Measurements from ENCODE around the gene SH3GL2. TPM values are rescaled to one million over a fixed set of nuclear protein-coding genes. Genes with fewer than 3 reads are reported as not detected.

The SH3GL2 gene
- total and polyA plus RNA-seq, 2 donors (not counting 3 experiments of a cell fraction or from before 2014, with no cell fraction given): 0.12 TPM; not detected in 1

GRCh38 chr9:17651725-17652124 is 72.9 kb downstream of the SH3GL2 start:
- Histone ChIP-seq H3K9me3 (replicated peaks; ENCODE audit: control insufficient read depth, insufficient read depth, low read length) (no peaks in the 10 kb centered on the region), H3K9ac (replicated peaks; ENCODE audit: extremely low read depth, insufficient read depth, low read length) (no peak overlapping the region), H2AFZ (ENCODE audit: low read depth, low read length) (no peak overlapping the region), H3K4me3 (replicated peaks in 1 of 3; ENCODE audit: insufficient read depth in 1 of 3, low read depth in 1 of 3, low read length in 3 of 3) (no peak overlapping the region), H3K79me2 (ENCODE audit: control insufficient read depth, insufficient read depth, low read length) (no peaks in the 10 kb centered on the region), H3K27me3 (ENCODE audit: control insufficient read depth in 2 of 2, insufficient read depth in 2 of 2, low read length in 2 of 2) (no peaks in the 10 kb centered on the region), H3K9me1 (replicated peaks; ENCODE audit: control insufficient read depth, extremely low read depth, insufficient read depth, low read length) (no peaks in the 10 kb centered on the region), H3K4me2 (ENCODE audit: insufficient read depth, low read length) (no peak overlapping the region), H4K20me1 (replicated peaks; ENCODE audit: control insufficient read depth, extremely low read depth, insufficient read depth, low read length) (no peaks in the 10 kb centered on the region), H3K4me1 (ENCODE audit: control insufficient read depth, extremely low read depth, insufficient read depth, low read length) (no peaks in the 10 kb centered on the region), H3K36me3 (ENCODE audit: control insufficient read depth in 2 of 2, extremely low read depth in 1 of 2, insufficient read depth in 2 of 2, low read length in 2 of 2) (no peaks in the 10 kb centered on the region), H3K27ac (ENCODE audit: insufficient read depth, low read depth, low read length) (no peak overlapping the region)
- TF ChIP-seq POLR2A (IDR thresholded peaks at IDR 0.05; ENCODE audit: low read depth, low read length) (no peak), POLR2AphosphoS5 (IDR thresholded peaks at IDR 0.05; ENCODE audit: insufficient read depth, low read depth, low read length) (no peak), EZH2 (IDR thresholded peaks at IDR 0.05; ENCODE audit: borderline replicate concordance, low read depth, low read length, severe bottlenecking) (no peak), MAX (IDR thresholded peaks at IDR 0.05; ENCODE audit: insufficient read depth, insufficient read length) (no peak), GATA2 (IDR thresholded peaks at IDR 0.05; ENCODE audit: insufficient read depth, insufficient read length, low read depth, low read length) (no peak)
- dilution Hi-C loops (cut with MboI; ENCODE audit: extremely low pct_ligation_motif_present, low sequenced_read_pairs): no loop called here
- intact Hi-C loops (cut with micrococcal nuclease): no loop called here
- POLR2A ChIA-PET: no interaction called here
- CTCF ChIA-PET: interaction anchor here (1.1 kb wide), 1 partner anchor 19 kb away, joined by 3 read pairs; no protein-coding TSS in a partner anchor
- no TSS peak for BruUV-seq (replicated peaks)
- no peak for FAIRE-seq
- no peak for DNase-seq (ENCODE audit: low read depth, low spot score)

- Histone ChIP-seq H3K9me1 (replicated peaks; ENCODE audit: control insufficient read depth, extremely low read depth, insufficient read depth, low read length) (no peaks in the 10 kb centered on the region), H4K20me1 (replicated peaks; ENCODE audit: control insufficient read depth, extremely low read depth, insufficient read depth, low read length) (no peaks in the 10 kb centered on the region), H3K4me2 (ENCODE audit: insufficient read depth, low read length) (no peak overlapping the region), H3K27me3 (ENCODE audit: control insufficient read depth in 2 of 2, insufficient read depth in 2 of 2, low read length in 2 of 2) (no peaks in the 10 kb centered on the region), H3K4me3 (replicated peaks in 1 of 3; ENCODE audit: insufficient read depth in 1 of 3, low read depth in 1 of 3, low read length in 3 of 3) (no peak overlapping the region), H3K4me1 (ENCODE audit: control insufficient read depth, extremely low read depth, insufficient read depth, low read length) (no peaks in the 10 kb centered on the region), H2AFZ (ENCODE audit: low read depth, low read length) (no peak overlapping the region), H3K79me2 (ENCODE audit: control insufficient read depth, insufficient read depth, low read length) (no peaks in the 10 kb centered on the region), H3K9ac (replicated peaks; ENCODE audit: extremely low read depth, insufficient read depth, low read length) (no peak overlapping the region), H3K27ac (ENCODE audit: insufficient read depth, low read depth, low read length) (no peak overlapping the region), H3K36me3 (ENCODE audit: control insufficient read depth in 2 of 2, extremely low read depth in 1 of 2, insufficient read depth in 2 of 2, low read length in 2 of 2) (no peaks in the 10 kb centered on the region), H3K9me3 (replicated peaks; ENCODE audit: control insufficient read depth, insufficient read depth, low read length) (no peaks in the 10 kb centered on the region)
- ChIA-PET POLR2A (no interaction called here), CTCF (no interaction called here)
- FAIRE-seq (no peak), DNase-seq (ENCODE audit: low read depth, low spot score) (no peak)
- dilution Hi-C loops (cut with MboI; ENCODE audit: extremely low pct_ligation_motif_present, low sequenced_read_pairs) (no loop called here), intact Hi-C loops (cut with micrococcal nuclease) (no loop called here)
- BruUV-seq (replicated peaks): no TSS peak
- no peak for TF ChIP-seq EZH2 (IDR thresholded peaks at IDR 0.05; ENCODE audit: borderline replicate concordance, low read depth, low read length, severe bottlenecking)
- TF ChIP-seq MYC (IDR thresholded peaks at IDR 0.05; ENCODE audit: low read depth, low read length): no peak
Observed at GRCh38 chr9:17653947-17654465, 75.1 kb downstream of the SH3GL2 start.
